Parathyroid adenoma (tissue), 2 donors: ENCODE measurements around the gene KRTAP2-3.

Source experiments
- H2AFZ ChIP-seq: fragments of 300-600 bp; sonication (generic); one replicate; pipeline ENCODE4 v1.7.0; 2017; ENCODE audit warnings: antibody characterized with exemption, mild to moderate bottlenecking
- H3K27ac ChIP-seq: fragments of 300-600 bp; sonication (generic); one replicate; pipeline ENCODE4 v1.7.0; 2017
- H3K27me3 ChIP-seq: fragments of 300-600 bp; sonication (generic); one replicate; pipeline ENCODE4 v1.7.0; 2017; ENCODE audit warnings: low read length; ENCODE audit not compliant: control insufficient read depth, insufficient read depth
- H3K36me3 ChIP-seq: fragments of 300-600 bp; sonication (generic); one replicate; pipeline ENCODE4 v1.7.0; 2017; ENCODE audit warnings: low read length; ENCODE audit not compliant: control insufficient read depth, insufficient read depth
- H3K4me1 ChIP-seq: fragments of 300-600 bp; sonication (generic); one replicate; pipeline ENCODE4 v1.7.0; 2017; ENCODE audit warnings: control low read depth
- H3K4me2 ChIP-seq: fragments of 300-600 bp; sonication (generic); one replicate; pipeline ENCODE4 v1.7.0; 2017; ENCODE audit warnings: low read length
- H3K4me3 ChIP-seq: fragments of 300-600 bp; sonication (generic); one replicate; pipeline ENCODE4 v1.7.0; 2017; ENCODE audit warnings: low read depth, low read length
- H3K79me2 ChIP-seq: fragments of 300-600 bp; sonication (generic); one replicate; pipeline ENCODE4 v1.7.0; 2017; ENCODE audit warnings: control low read depth
- H3K9ac ChIP-seq: fragments of 300-600 bp; sonication (generic); one replicate; pipeline ENCODE4 v1.7.0; 2017; ENCODE audit warnings: mild to moderate bottlenecking
- H3K9me3 ChIP-seq: fragments of 300-600 bp; sonication (generic); one replicate; pipeline ENCODE4 v1.7.0; 2017; ENCODE audit warnings: low read length; ENCODE audit not compliant: control insufficient read depth
- TF ChIP-seq, protein P1 (sequence below): fragments of 300-600 bp; sonication (generic); IDR thresholded peaks from one replicate; pipeline ENCODE4 v1.7.0; 2017; ENCODE audit warnings: antibody characterized with exemption, mild to moderate bottlenecking
- donor health status: primary hyperparathyroidism.

Gene KRTAP2-3

DNA sequence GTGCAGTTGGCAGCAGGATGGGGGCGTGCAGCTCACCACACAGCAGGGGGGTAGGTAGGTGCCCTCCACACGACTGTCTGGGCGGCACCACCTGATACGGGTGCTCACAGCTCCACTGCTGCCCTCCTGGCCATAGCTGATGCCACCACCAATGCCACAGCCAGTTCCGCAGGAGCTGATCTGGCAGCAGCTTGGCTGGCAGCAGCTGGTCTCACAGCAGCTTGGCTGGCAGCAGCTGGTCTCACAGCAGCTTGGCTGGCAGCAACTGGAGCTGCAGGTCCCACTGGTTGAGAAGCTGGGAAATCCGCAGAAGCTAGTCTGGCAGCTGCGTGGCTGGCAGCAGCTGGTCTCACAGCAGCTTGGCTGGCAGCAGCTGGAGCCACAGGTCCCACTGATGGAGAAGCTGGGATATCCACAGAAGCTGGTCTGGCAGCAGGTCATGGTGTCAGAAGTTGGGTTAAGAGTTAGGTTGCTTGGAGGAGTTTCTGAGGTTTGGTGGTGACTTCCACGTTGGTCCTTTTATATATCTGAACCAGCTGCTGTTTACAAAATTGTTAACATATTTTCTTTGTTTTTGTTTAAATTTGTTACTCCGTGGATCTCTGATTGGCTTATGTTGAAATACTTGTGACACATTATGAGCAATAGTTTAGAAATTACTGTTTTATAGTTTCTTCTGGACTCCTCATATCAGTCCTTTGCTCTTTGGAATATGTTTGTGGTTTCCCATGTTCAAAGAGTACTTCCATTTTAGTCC is 33.0 kb downstream of the KRTAP2-3 start, which contains the start of gene KRTAP1-5:
Gene KRTAP1-5 (minus strand): TSS at position 494 of the 757 bp plus-strand sequence. CDS start 53 bp downstream, at position 441.
- Histone ChIP-seq H3K79me2 (no peaks in the 10 kb centered on the region), H3K4me1 (no peaks in the 10 kb centered on the region), H3K9ac (no peak within 1 kb of the TSS), H3K9me3 (no peaks in the 10 kb centered on the region), H3K27ac (no peak within 1 kb of the TSS), H3K4me2 (no peak within 1 kb of the TSS), H3K4me3 (no peak within 1 kb of the TSS), H3K27me3 (no peaks in the 10 kb centered on the region), H3K36me3 (no peaks in the 10 kb centered on the region), H2AFZ (no peak within 1 kb of the TSS)
- TF ChIP-seq, protein P1, sequence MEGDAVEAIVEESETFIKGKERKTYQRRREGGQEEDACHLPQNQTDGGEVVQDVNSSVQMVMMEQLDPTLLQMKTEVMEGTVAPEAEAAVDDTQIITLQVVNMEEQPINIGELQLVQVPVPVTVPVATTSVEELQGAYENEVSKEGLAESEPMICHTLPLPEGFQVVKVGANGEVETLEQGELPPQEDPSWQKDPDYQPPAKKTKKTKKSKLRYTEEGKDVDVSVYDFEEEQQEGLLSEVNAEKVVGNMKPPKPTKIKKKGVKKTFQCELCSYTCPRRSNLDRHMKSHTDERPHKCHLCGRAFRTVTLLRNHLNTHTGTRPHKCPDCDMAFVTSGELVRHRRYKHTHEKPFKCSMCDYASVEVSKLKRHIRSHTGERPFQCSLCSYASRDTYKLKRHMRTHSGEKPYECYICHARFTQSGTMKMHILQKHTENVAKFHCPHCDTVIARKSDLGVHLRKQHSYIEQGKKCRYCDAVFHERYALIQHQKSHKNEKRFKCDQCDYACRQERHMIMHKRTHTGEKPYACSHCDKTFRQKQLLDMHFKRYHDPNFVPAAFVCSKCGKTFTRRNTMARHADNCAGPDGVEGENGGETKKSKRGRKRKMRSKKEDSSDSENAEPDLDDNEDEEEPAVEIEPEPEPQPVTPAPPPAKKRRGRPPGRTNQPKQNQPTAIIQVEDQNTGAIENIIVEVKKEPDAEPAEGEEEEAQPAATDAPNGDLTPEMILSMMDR: no peak

DNA sequence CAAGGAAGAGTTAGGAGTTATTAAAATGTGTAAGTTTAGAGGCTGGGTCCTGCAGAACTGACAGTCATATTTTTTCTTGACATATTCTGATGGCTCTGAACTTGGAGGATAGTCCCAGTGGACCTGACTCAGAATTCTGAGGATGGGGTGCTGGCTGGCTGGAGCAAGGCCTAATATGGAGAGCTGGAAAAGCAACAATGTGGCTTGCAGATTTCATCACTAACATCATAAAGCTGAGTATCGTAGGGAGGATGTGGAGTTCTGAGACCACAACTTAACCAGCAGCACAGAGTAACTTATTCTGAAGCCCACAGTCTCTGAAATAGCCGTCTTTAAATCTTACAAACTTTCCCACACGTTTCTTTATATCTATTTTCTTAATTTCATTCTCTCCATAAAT is 35.2 kb downstream of the KRTAP2-3 start:
- Histone ChIP-seq H3K9ac (no peak overlapping the region), H3K79me2 (no peaks in the 10 kb centered on the region), H3K27ac (no peak overlapping the region), H3K4me2 (no peak overlapping the region), H2AFZ (no peak overlapping the region), H3K27me3 (no peaks in the 10 kb centered on the region), H3K9me3 (no peaks in the 10 kb centered on the region), H3K4me3 (no peak overlapping the region), H3K4me1 (no peaks in the 10 kb centered on the region), H3K36me3 (no peaks in the 10 kb centered on the region)
- TF ChIP-seq, protein P1: no peak

DNA sequence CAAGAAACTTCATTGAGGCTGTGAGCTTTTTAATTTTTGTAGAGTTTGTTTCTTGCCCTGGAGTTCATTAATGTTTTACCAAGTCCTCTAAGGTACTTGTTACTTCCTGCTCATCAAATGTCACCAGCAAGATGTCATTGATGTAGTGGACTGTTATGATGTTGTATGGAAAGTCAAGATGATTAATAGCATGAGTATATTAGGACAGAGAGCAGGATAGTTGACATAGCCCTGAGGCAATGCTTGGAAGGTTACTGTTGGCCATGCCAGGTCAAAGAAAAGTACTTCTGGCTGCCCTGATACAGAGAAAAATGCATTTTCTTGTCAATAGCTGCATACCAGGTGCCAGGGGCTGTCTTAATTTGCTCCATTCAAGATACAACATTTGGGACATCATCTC is 39.6 kb downstream of the KRTAP2-3 start:
- Histone ChIP-seq H3K79me2 (no peaks in the 10 kb centered on the region), H2AFZ (no peak overlapping the region), H3K27ac (no peak overlapping the region), H3K9me3 (no peaks in the 10 kb centered on the region), H3K27me3 (no peaks in the 10 kb centered on the region), H3K4me2 (no peak overlapping the region), H3K4me1 (no peaks in the 10 kb centered on the region), H3K4me3 (no peak overlapping the region), H3K36me3 (no peaks in the 10 kb centered on the region), H3K9ac (no peak overlapping the region)
- TF ChIP-seq, protein P1: no peak

DNA sequence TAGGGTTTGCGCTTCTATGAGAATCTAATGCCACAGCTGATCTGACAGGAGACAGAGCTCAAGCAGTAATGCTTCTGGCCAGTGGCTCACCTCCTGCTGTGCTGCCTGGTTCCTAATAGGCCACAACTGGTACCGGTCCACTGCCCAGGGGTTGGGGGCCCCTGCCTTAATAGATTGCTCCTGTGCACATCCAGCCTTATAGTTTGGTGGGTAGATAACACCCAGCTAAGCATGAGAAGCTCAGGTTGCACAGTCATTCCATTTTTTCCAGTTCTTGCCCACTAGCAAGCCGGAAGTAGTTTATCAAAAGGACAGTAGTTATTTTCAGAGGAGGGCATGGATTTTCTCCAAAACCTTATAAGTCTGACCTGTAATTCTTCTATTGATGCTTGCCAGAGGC is 40.5 kb downstream of the KRTAP2-3 start:
- H2AFZ ChIP-seq: no peak overlapping the region
- H3K27me3 ChIP-seq: no peaks in the 10 kb centered on the region
- H3K79me2 ChIP-seq: no peaks in the 10 kb centered on the region
- no peak overlapping the region for H3K4me3 ChIP-seq
- TF ChIP-seq, protein P1: no peak
- H3K4me2 ChIP-seq: no peak overlapping the region
- no peaks in the 10 kb centered on the region for H3K36me3 ChIP-seq
- no peak overlapping the region for H3K9ac ChIP-seq
- no peaks in the 10 kb centered on the region for H3K4me1 ChIP-seq
- H3K27ac ChIP-seq: no peak overlapping the region
- H3K9me3 ChIP-seq: no peaks in the 10 kb centered on the region

DNA sequence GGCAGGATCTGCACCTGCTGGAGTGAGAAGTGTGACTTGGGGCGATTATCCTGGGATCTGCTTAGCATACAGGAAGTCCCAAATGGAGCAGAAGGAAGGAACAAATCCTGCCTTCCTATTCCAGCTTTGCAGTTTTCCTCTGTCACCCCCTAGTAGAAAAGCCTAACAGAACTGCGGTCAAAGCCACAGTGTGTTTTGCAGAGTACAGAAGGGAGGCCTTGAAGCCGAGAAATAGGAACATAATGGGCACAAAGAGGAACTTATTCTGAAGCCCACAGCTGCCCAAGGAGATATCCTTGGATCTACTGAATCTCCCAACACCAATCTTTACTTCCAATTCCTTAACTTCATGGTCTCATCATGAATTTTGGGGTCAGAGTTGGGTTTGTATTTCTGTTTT is 41.4 kb downstream of the KRTAP2-3 start:
- no peaks in the 10 kb centered on the region for H3K9me3 ChIP-seq
- no peak overlapping the region for H2AFZ ChIP-seq
- no peaks in the 10 kb centered on the region for H3K36me3 ChIP-seq
- no peaks in the 10 kb centered on the region for H3K27me3 ChIP-seq
- H3K9ac ChIP-seq: no peak overlapping the region
- no peaks in the 10 kb centered on the region for H3K4me1 ChIP-seq
- no peaks in the 10 kb centered on the region for H3K79me2 ChIP-seq
- H3K4me3 ChIP-seq: no peak overlapping the region
- H3K4me2 ChIP-seq: no peak overlapping the region
- TF ChIP-seq, protein P1: no peak
- H3K27ac ChIP-seq: no peak overlapping the region
